PC-9 (cell line): ENCODE data around the gene CRP. TPM values are rescaled to one million over a fixed set of nuclear protein-coding genes. Genes with fewer than 3 reads are reported as not detected.

Experiments
- BruUV-seq: library from RNA; stranded (reverse); fragments of 400-500 nt; replicated peaks from 2 replicates; lab custom pipeline; 2021; lab: Mats Ljungman, UMichigan
- CTCF ChIA-PET: fragments of 300-600 bp; sonication (Branson Sonifier 250); formaldehyde crosslinking; loops from one replicate; lab custom pipeline; 2022; ENCODE audit warnings: antibody characterized with exemption; lab: Charles Lee
- POLR2A ChIA-PET: fragments of 300-600 bp; sonication (Branson Sonifier 250); formaldehyde crosslinking; loops from one replicate; lab custom pipeline; 2022; ENCODE audit warnings: antibody characterized with exemption; ENCODE audit not compliant: unreplicated experiment; lab: Charles Lee
- DNase-seq, 2 experiments: peaks; one replicate each; pipeline versions ENCODE4 v3.0.0 to v3.0.0-alpha.2; 2015 to 2022; ENCODE audit warnings: mixed read lengths in 1 of 2
- H2AFZ ChIP-seq: fragments of 200-600 bp; sonication (generic); 2 replicates; pipeline ENCODE4 v1.8.1; 2017; ENCODE audit warnings: antibody characterized with exemption
- H3F3A ChIP-seq: fragments of 200-600 bp; sonication (generic); 2 replicates; pipeline ENCODE4 v1.8.1; 2017; ENCODE audit warnings: antibody characterized with exemption, mild to moderate bottlenecking, low read depth; ENCODE audit not compliant: insufficient read depth
- H3K27ac ChIP-seq: fragments of 200-600 bp; sonication (generic); 2 replicates; pipeline ENCODE4 v1.6.1; 2016; ENCODE audit warnings: mixed run types
- H3K27me3 ChIP-seq: fragments of 200-600 bp; sonication (generic); 2 replicates; pipeline ENCODE4 v1.6.1; 2016; ENCODE audit warnings: low read depth, mixed run types; ENCODE audit not compliant: insufficient read depth
- H3K36me3 ChIP-seq: fragments of 200-600 bp; sonication (generic); 2 replicates; pipeline ENCODE4 v1.6.1; 2016; ENCODE audit warnings: low read depth, mixed run types
- H3K4me1 ChIP-seq: fragments of 200-600 bp; sonication (generic); replicated peaks from 2 replicates; pipeline ENCODE4 v1.6.1; 2016; ENCODE audit warnings: mixed run types; ENCODE audit not compliant: insufficient read depth
- H3K4me2 ChIP-seq: fragments of 200-600 bp; sonication (generic); 2 replicates; pipeline ENCODE4 v1.6.1; 2017; ENCODE audit warnings: mixed run types
- H3K4me3 ChIP-seq: fragments of 200-600 bp; sonication (generic); 2 replicates; pipeline ENCODE4 v1.6.1; 2016; ENCODE audit warnings: mixed run types
- H3K79me2 ChIP-seq: fragments of 200-600 bp; sonication (generic); 2 replicates; pipeline ENCODE4 v1.6.1; 2017; ENCODE audit warnings: low read depth, mixed run types
- H3K9me2 ChIP-seq: fragments of 200-600 bp; sonication (generic); 2 replicates; pipeline ENCODE4 v1.8.1; 2017; ENCODE audit warnings: mild to moderate bottlenecking; ENCODE audit not compliant: insufficient read depth
- H3K9me3 ChIP-seq: fragments of 200-600 bp; sonication (generic); 2 replicates; pipeline ENCODE4 v1.8.1; 2016; ENCODE audit warnings: low read depth; ENCODE audit not compliant: insufficient read depth
- H4K20me1 ChIP-seq: fragments of 200-600 bp; sonication (generic); 2 replicates; pipeline ENCODE4 v1.8.1; 2017; ENCODE audit not compliant: insufficient read depth
- EZH2 ChIP-seq: fragments of 200-600 bp; sonication (generic); IDR thresholded peaks from 2 replicates; pipeline ENCODE4 v1.8.0; 2017; ENCODE audit warnings: antibody characterized with exemption, low read depth
- intact Hi-C: fragments of 100-400 bp; cut with micrococcal nuclease; formaldehyde crosslinking; loops from one replicate; pipeline ENCODE4 v1.10.0; 2022; ENCODE audit not compliant: unreplicated experiment
- total RNA-seq: library from RNA; stranded (reverse); gene quantifications from 2 replicates; pipeline ENCODE4 v1.2.3, GENCODE V29; 2021
- TF ChIP-seq, protein P1 (sequence below): fragments of 200-600 bp; sonication (generic); conservative IDR thresholded peaks from 2 replicates; pipeline ENCODE4 v1.6.1; 2017; ENCODE audit warnings: mixed run types, antibody characterized with exemption, mild to moderate bottlenecking, moderate library complexity

CRP gene
- total RNA-seq, 1 experiment from 2014 or later = not detected

DNA sequence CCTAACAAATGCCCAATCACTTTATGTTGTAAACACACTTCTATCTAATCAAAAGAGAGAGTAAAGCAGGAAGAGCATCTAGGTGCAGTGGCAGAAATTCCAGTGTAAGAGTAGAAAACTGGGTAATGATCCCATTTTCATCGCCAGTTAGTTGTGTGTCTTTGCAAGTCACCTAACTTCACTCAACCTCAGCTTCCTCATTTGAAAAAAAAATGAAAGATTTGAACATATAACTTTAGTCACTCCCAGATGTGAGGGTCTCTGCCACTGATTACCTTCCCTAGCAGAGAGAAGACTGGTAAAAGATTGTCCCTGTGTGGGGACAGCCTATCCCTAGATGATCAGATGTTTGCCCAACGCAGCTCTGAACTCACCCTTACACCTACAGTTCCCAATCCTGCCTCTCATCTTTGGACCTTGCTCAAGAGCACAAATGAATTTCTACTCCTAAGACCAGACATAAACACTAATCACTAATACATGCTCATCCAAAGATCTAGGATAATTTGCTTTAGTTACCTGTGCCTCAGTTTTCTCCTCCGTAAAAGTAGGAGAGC, 41.1 kb upstream of the CRP start:
- Histone ChIP-seq H3F3A (no peaks in the 10 kb centered on the region), H3K27ac (no peak overlapping the region), H3K4me3 (no peak overlapping the region), H4K20me1 (no peaks in the 10 kb centered on the region), H3K4me2 (no peak overlapping the region), H3K36me3 (no peaks in the 10 kb centered on the region), H3K4me1 (no peaks in the 10 kb centered on the region), H3K9me2 (no peaks in the 10 kb centered on the region), H3K27me3 (peaks cover 11% of the 10 kb centered on the region), H2AFZ (no peak overlapping the region), H3K9me3 (no peaks in the 10 kb centered on the region; the same call in 1 of the 2 replicates), H3K79me2 (no peaks in the 10 kb centered on the region)
- no peak for DNase-seq
- TF ChIP-seq, protein P1, sequence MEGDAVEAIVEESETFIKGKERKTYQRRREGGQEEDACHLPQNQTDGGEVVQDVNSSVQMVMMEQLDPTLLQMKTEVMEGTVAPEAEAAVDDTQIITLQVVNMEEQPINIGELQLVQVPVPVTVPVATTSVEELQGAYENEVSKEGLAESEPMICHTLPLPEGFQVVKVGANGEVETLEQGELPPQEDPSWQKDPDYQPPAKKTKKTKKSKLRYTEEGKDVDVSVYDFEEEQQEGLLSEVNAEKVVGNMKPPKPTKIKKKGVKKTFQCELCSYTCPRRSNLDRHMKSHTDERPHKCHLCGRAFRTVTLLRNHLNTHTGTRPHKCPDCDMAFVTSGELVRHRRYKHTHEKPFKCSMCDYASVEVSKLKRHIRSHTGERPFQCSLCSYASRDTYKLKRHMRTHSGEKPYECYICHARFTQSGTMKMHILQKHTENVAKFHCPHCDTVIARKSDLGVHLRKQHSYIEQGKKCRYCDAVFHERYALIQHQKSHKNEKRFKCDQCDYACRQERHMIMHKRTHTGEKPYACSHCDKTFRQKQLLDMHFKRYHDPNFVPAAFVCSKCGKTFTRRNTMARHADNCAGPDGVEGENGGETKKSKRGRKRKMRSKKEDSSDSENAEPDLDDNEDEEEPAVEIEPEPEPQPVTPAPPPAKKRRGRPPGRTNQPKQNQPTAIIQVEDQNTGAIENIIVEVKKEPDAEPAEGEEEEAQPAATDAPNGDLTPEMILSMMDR = no peak
- TF ChIP-seq EZH2 = no peak
- CTCF ChIA-PET = no interaction called here
- POLR2A ChIA-PET = no interaction called here
- intact Hi-C loops = no loop called here
- no TSS peak for BruUV-seq

DNA sequence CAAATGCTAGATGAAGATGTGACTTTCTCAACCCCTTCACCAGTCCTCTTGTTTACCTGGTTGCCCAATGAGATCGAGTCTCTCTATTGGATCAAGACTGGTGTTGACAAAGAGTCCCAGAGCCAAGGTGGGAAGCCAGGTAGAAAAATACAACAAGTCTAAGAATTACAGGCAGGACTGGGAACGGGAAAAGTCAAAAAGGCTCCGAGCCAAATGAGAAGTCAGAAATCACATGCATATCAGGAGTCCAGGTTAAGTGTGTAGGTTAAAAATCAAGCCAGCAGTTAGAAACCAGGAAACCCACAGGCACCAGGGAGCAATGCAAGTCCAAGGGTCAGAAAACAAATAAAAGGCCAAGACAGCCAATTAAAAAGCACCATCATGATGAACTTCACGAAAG, 39.0 kb upstream of the CRP start:
- H3K4me2 ChIP-seq = no peak overlapping the region
- H3K27ac ChIP-seq = no peak overlapping the region
- BruUV-seq = no TSS peak
- intact Hi-C loops = no loop called here
- POLR2A ChIA-PET = no interaction called here
- H3K4me1 ChIP-seq = no peaks in the 10 kb centered on the region
- H4K20me1 ChIP-seq = no peaks in the 10 kb centered on the region
- H3K36me3 ChIP-seq = no peaks in the 10 kb centered on the region
- H3K9me3 ChIP-seq = no peaks in the 10 kb centered on the region; the same call in 1 of the 2 replicates
- no peaks in the 10 kb centered on the region for H3F3A ChIP-seq
- TF ChIP-seq EZH2 = no peak
- TF ChIP-seq, protein P1 = no peak
- H3K27me3 ChIP-seq = peaks cover 11% of the 10 kb centered on the region
- no peak overlapping the region for H3K4me3 ChIP-seq
- H3K9me2 ChIP-seq = no peaks in the 10 kb centered on the region
- CTCF ChIA-PET = no interaction called here
- H2AFZ ChIP-seq = no peak overlapping the region
- DNase-seq = no peak
- H3K79me2 ChIP-seq = no peaks in the 10 kb centered on the region

DNA sequence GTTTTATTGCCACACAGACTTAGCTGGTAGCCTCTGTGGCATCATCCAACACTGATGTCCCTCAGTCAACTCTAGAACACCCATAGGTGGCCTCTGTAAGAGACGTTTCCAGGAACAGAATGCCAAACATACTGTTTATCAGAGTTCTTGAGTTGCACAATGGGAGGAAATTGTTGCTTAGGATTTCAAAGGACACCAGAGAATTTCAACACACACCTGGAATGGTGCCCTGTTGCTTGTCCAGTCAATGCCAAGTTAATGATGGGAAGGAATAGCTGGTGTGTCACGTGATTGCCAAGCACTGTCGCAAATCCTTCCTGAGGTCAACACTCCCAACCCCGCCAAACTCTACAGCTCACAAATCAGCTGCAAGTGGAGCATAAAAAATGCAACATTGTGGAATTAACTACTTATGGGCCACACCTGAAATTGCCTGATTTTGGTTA, 37.8 kb upstream of the CRP start:
- H3K9me2 ChIP-seq = no peaks in the 10 kb centered on the region
- no peak overlapping the region for H2AFZ ChIP-seq
- peak in 1 of 2 experiments; percentile 36 for DNase-seq
- intact Hi-C loops = no loop called here
- H3K4me3 ChIP-seq = no peak overlapping the region
- no peaks in the 10 kb centered on the region for H3K36me3 ChIP-seq
- no peaks in the 10 kb centered on the region for H4K20me1 ChIP-seq
- H3K27ac ChIP-seq = no peak overlapping the region
- no TSS peak for BruUV-seq
- ChIA-PET POLR2A (no interaction called here), CTCF (no interaction called here)
- H3K4me2 ChIP-seq = no peak overlapping the region
- H3K4me1 ChIP-seq = no peaks in the 10 kb centered on the region
- H3F3A ChIP-seq = no peaks in the 10 kb centered on the region
- no peaks in the 10 kb centered on the region; the same call in 1 of the 2 replicates for H3K9me3 ChIP-seq
- TF ChIP-seq, protein P1 = no peak
- TF ChIP-seq EZH2 = no peak
- H3K79me2 ChIP-seq = no peaks in the 10 kb centered on the region
- H3K27me3 ChIP-seq = peaks cover 11% of the 10 kb centered on the region
